Central memory CD8-positive, alpha-beta T cell (primary cell): ENCODE results near the gene GRK4.
"Not testable (repeated sequence)": the region's sequence is repeated elsewhere in the genome, so short reads cannot be mapped to it uniquely, and the experiment has no call there.

Experiments
- ATAC-seq: fragments of 150-1000 bp; cut with Tn5 transposase; replicated peaks from 2 replicates; pipeline ENCODE4 v1.10.0; 2022; ENCODE audit warnings: mild to moderate bottlenecking, moderate FRiP score, moderate number of reproducible peaks; ENCODE audit not compliant: poor library complexity, severe bottlenecking; ENCODE audit errors: extremely low read depth
- DNase-seq, 2 donors: peaks; one replicate each; pipeline ENCODE4 v3.0.0; 2021; ENCODE audit warnings: low spot score in 2 of 2
- H3K27ac Mint-ChIP-seq: one replicate; pipeline ENCODE4 v1.8.0; 2022; ENCODE audit warnings: low read depth, mild to moderate bottlenecking, moderate library complexity, mixed read lengths
- H3K27me3 Mint-ChIP-seq: one replicate; pipeline ENCODE4 v1.8.0; 2022; ENCODE audit warnings: mixed read lengths
- H3K36me3 Mint-ChIP-seq: one replicate; pipeline ENCODE4 v1.8.0; 2022; ENCODE audit warnings: mild to moderate bottlenecking, moderate library complexity, mixed read lengths; ENCODE audit not compliant: insufficient read depth
- H3K4me1 Mint-ChIP-seq: one replicate; pipeline ENCODE4 v1.8.0; 2022; ENCODE audit warnings: mixed read lengths
- H3K4me3 Mint-ChIP-seq: one replicate; pipeline ENCODE4 v1.8.0; 2022; ENCODE audit warnings: mild to moderate bottlenecking, moderate library complexity, mixed read lengths
- H3K9me3 Mint-ChIP-seq: one replicate; pipeline ENCODE4 v1.8.0; 2022; ENCODE audit warnings: mixed read lengths

Gene GRK4

DNA sequence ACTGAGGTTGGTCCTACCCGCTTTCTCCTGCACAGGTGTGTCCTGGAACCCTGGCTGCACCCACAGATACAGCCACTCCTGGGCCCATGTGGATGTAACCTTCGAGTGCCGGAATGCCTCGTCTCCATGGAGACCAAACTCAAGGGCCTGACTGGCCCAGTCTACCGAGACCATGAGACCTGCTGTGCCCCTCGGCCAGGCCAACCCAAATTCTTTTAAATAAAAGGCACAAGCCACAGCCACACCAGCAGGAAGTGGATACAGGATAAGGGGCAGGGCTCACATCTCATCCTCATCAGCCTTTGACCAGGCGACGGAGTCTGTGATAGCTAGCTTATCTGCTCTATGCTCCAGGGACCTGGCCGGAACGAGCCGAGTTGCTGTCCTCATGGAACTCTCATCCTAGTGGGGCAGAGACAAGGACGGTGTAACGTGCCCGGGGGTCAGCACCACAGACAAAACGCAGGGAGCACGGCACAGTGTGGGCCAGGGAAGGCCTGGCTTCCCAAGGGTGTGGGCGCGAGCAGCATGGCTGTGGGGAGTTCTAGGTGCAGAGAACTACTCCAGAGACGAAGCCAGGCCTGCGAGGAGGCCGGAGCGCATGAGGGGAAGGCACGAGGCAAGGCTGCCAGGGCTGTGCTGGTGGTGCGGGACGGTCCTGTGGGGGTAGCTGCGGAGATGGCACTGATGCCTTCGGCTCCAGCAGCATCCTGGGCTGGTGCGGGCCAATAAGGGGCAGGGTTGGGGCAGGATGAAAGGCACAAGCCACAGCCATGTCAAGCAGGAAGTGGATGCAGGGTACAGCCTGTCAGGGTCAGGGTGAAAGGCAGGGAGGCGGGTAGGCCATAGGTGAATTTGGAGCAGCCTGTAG, 22.9 kb upstream of the GRK4 start:
- Mint-ChIP-seq H3K36me3 (peaks cover 55% of the 10 kb centered on the region), H3K4me1 (peaks cover 52% of the 10 kb centered on the region), H3K27ac (peak overlapping the region; percentile 85), H3K4me3 (peak overlapping the region; percentile 18), H3K27me3 (no peaks in the 10 kb centered on the region), H3K9me3 (no peaks in the 10 kb centered on the region)
- DNase-seq (no peak), ATAC-seq (no peak)

DNA sequence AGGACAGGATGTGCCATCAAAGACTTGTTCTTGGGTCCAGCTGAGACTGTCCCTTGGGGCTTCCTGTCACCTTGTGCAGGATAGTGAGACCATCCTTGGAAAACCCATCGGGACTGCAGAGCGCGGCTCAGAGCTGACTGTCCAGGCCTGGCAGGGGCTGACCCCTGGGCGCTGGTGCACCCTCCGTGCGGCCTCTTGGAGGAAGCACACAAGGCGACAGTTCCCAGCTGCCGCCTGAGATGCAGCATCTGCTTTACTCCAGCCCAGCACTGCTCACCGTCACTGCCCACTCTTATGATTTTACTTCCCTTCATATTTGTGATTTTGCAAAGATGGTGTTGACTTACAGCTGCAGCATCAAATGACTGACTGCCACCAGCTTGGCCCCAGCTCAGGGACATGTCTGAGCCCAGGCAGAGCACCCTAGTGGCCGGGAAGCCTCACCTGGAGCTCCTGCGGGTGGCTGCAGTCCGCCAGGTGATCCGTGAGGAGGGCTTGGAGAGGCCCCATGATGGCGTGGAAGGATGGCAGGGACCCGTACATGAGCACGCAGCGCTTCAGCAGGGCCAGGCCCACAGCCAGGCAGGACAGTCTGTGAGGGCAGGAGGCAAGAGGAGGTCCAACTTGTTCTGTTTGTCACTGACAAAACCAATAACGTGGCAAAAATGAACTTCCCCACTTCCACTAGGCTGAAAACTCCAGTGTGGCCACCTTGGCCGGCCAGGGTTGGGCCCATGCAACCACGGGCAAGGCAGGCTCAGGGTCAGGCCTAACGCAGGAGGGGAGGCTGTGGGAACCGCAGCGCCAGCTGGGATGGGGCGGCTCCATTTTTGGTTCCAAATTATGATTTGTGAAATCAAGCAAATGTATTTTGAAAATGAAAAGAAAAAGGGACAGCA, 22.0 kb upstream of the GRK4 start:
- H3K36me3 Mint-ChIP-seq = peaks cover 56% of the 10 kb centered on the region
- H3K4me3 Mint-ChIP-seq = peak overlapping the region; percentile 18
- no peaks in the 10 kb centered on the region for H3K9me3 Mint-ChIP-seq
- peak overlapping the region; percentile 87 for H3K27ac Mint-ChIP-seq
- H3K27me3 Mint-ChIP-seq = no peaks in the 10 kb centered on the region
- no peak for ATAC-seq
- H3K4me1 Mint-ChIP-seq = peaks cover 43% of the 10 kb centered on the region
- no peak for DNase-seq

DNA sequence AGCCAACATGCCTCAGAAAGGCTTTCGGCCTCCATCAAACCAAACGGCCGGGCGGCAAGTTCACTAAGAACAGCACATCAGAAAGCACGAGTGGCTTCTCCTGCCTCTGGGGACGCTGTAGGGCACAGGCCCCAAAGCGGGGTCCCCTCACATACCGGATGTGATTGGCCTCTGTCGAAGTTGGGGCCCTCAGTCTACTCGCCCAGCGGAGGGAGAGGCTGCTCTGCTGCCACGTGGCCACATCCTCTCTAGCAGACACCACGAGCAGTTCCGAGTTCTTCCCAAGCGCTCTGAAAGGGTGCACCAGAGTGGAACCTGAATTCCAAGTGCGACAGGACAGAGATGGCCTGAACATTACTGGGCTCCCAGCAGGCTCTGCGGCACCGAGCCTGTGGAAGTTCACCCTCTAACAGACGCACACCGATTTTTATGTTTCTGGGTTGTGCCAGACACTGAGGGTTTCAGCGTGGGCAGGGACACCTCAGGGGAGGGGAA, 21.3 kb upstream of the GRK4 start:
- peaks cover 58% of the 10 kb centered on the region for H3K36me3 Mint-ChIP-seq
- H3K4me3 Mint-ChIP-seq = peak overlapping the region; percentile 64
- H3K4me1 Mint-ChIP-seq = peaks cover 36% of the 10 kb centered on the region
- no peaks in the 10 kb centered on the region for H3K9me3 Mint-ChIP-seq
- ATAC-seq (peak; percentile 54), DNase-seq (no peak)
- H3K27ac Mint-ChIP-seq = peak overlapping the region; percentile 87
- H3K27me3 Mint-ChIP-seq = no peaks in the 10 kb centered on the region

DNA sequence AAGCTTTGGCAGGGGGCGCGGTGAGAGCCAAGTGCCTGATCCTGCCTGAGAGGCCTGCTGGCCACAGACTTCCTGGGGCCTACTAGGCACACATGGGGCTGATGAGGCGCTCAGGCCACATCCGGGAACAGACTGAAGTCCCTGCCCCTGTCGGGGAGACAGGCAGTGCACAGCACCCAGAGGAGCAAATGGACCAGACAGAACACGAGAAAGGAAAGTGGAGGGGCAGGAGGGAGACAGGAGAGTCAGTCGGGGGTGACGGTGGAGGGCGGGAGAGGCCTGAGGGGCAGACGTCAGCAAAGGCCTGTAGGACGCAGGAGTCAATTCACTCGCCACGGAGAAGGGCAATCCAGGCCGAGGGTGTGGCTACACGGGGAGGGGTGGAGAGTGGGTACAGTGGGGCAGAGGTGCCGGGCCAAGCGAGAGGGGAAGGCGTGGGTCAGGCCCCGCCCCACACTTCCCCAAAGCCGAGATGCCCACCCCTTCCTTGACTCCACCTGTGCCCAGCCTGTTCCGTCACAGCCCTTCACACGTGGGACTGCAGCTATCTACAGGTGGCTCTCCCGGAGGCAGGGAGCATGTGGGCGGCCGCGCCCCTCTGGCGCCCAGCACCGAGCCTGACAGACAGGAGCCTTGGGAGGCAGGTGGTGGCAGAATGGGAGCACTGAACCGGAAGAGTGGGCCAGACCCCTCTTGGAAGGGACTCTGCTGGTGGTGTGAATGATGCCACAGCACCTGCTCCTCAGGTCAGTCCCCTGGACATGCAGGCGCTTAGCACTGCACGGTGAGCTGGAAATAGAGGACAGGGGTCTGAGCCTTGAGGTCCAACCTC, 20.6 kb upstream of the GRK4 start:
- ATAC-seq (peak; percentile 58), DNase-seq (no peak)
- peak overlapping the region; percentile 64 for H3K4me3 Mint-ChIP-seq
- peaks cover 58% of the 10 kb centered on the region for H3K36me3 Mint-ChIP-seq
- peaks cover 31% of the 10 kb centered on the region for H3K4me1 Mint-ChIP-seq
- no peaks in the 10 kb centered on the region for H3K9me3 Mint-ChIP-seq
- H3K27me3 Mint-ChIP-seq = no peaks in the 10 kb centered on the region
- peak overlapping the region; percentile 87 for H3K27ac Mint-ChIP-seq

DNA sequence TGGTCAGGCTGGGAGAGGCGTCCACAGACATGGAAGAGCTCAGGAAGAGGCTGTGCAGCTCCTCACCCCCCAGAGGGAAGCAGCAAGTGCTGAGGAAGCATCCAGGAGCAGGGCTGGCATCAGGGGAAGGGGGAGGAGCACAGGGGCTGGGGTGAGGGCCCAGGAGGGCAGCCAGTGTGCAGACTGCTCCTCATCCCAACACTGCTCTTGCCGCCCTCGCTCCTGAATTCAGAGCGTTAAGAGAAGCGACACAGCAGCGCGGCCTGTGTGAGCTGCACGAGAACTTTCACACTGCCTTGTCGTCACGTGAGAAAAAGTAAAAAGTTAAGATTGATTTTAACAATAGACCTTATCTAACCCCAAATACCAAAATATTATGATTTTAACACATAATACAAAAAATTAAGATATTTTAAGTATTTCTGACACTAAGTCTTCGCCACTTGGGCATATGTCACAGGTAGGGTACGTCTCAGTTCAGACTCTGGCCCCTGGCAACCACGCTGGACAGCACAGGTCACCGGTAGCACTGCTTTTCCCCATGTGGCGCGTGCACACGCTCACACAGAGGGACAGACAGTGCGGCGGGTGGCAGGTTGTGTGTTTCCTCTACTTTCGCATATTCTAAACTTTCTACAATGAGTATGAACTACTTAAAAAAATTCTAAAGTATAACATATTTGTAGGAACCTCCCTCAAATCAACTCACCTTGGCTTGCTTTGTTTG, 19.8 kb upstream of the GRK4 start:
- Mint-ChIP-seq H3K4me3 (peak overlapping the region; percentile 64), H3K27me3 (no peaks in the 10 kb centered on the region), H3K27ac (peak overlapping the region; percentile 87), H3K9me3 (no peaks in the 10 kb centered on the region), H3K36me3 (peaks cover 55% of the 10 kb centered on the region), H3K4me1 (peaks cover 31% of the 10 kb centered on the region)
- ATAC-seq = no peak
- no peak for DNase-seq

DNA sequence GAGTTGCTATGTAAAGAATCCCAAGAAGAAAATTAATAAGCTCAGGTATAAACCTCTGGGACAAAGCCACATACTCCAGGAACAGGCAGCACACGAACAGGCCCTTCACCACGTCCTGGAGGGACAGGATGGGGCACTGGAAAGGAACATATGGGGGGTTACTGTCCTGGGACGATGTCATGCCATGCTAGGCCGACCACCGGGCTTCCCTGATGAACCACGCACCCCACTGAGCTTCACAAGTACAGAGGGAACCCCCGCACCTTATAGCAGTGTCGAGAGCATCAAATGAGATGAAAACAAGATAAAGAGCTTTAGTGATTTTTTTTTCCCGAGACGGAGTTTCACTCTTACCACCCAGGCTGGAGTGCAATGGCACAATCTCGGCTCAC, 19.3 kb upstream of the GRK4 start:
- DNase-seq (no peak), ATAC-seq (no peak)
- H3K4me3 Mint-ChIP-seq = no peak overlapping the region
- peak overlapping the region; percentile 86 for H3K27ac Mint-ChIP-seq
- H3K9me3 Mint-ChIP-seq = no peaks in the 10 kb centered on the region
- no peaks in the 10 kb centered on the region for H3K27me3 Mint-ChIP-seq
- H3K4me1 Mint-ChIP-seq = peaks cover 27% of the 10 kb centered on the region
- peaks cover 54% of the 10 kb centered on the region for H3K36me3 Mint-ChIP-seq

DNA sequence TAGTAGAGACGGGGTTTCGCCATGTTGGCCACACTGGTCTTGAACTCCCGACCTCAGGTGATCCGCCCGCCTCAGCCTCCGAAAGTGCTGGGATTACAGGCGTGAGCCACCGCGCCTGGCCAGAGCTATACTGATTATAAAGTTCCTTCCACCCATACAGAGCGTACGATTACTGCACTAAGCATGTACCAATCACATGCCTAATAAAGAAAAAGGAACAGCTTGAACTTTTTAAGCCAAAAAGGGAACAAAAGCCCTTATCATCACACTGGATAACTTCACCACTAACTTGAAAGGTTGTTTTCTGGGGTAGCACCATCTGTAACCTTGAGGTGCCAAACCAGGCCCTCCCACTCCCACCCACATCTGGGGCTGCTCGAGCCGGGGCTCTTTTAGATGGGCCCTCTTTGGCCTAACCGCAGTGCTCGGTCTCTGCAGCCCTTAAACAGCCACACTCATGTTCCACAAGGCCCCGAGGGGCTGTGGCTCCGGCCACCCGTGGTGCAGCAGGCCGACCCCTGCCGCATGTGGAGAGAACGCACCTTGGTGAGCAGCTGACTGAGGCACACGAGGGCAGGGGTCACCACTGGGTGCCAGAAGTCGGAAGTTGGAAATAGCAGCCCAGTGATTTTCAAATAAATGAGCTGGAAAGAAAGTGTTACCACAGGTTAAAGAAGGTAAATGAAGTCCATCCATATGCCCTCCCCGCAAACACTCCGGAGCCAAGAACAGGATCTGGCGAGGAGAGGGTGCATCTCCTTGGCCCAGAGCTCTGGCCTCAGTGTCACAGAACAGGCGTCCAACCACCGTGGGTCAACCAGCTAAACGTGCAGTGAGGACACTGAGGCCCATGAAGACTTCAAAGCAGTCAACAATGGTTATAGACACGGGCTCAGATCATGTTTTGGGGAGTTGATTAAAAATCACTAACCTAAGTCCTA, 18.5 kb upstream of the GRK4 start:
- no peaks in the 10 kb centered on the region for H3K9me3 Mint-ChIP-seq
- ATAC-seq = no peak
- peak overlapping the region; percentile 86 for H3K27ac Mint-ChIP-seq
- H3K4me1 Mint-ChIP-seq = peaks cover 23% of the 10 kb centered on the region
- DNase-seq = no peak
- no peak overlapping the region for H3K4me3 Mint-ChIP-seq
- H3K36me3 Mint-ChIP-seq = peaks cover 55% of the 10 kb centered on the region
- no peaks in the 10 kb centered on the region for H3K27me3 Mint-ChIP-seq

DNA sequence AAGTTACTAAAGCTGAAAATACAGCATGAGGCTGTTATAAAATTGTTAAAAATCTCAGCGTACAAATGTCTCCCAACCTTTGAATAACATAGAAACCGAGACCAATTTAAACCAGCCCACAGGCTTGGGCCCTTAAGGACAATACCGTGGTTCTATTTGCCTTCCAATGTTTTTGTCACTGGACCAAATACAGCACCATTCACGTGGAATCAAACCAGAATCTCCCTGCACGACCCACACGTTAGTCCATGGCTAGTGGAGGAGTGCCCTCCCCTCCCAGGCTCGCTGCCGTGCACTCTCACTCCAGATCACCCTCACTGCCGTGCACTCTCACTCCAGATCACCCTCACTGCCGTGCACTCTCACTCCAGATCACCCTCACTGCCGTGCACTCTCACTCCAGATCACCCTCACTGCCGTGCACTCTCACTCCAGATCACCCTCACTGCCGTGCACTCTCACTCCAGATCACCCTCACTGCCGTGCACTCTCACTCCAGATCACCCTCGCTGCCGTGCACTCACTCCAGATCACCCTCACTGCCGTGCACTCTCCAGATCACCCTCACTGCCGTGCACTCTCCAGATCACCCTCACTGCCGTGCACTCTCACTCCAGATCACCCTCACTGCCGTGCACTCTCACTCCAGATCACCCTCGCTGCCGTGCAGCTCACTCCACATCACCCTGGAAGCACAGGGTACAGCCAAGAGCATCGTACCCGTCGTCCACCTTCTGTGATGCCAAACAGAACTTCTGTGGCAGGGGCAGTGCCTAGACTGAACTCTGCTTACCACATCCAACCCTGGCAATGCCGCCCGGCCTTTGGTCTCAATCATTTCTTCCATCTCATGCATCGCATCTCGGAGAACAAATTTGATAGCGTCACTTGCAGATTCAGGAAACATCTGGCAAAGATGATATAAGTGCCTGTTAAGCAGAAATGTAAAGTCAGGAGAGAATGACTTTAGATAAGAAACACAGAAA, 17.5 kb upstream of the GRK4 start:
- peaks cover 18% of the 10 kb centered on the region for H3K4me1 Mint-ChIP-seq
- not testable (repeated sequence) for H3K9me3 Mint-ChIP-seq, H3K4me3 Mint-ChIP-seq, H3K27me3 Mint-ChIP-seq, DNase-seq, ATAC-seq
- peak overlapping the region; percentile 76 for H3K27ac Mint-ChIP-seq
- peaks cover 53% of the 10 kb centered on the region for H3K36me3 Mint-ChIP-seq

DNA sequence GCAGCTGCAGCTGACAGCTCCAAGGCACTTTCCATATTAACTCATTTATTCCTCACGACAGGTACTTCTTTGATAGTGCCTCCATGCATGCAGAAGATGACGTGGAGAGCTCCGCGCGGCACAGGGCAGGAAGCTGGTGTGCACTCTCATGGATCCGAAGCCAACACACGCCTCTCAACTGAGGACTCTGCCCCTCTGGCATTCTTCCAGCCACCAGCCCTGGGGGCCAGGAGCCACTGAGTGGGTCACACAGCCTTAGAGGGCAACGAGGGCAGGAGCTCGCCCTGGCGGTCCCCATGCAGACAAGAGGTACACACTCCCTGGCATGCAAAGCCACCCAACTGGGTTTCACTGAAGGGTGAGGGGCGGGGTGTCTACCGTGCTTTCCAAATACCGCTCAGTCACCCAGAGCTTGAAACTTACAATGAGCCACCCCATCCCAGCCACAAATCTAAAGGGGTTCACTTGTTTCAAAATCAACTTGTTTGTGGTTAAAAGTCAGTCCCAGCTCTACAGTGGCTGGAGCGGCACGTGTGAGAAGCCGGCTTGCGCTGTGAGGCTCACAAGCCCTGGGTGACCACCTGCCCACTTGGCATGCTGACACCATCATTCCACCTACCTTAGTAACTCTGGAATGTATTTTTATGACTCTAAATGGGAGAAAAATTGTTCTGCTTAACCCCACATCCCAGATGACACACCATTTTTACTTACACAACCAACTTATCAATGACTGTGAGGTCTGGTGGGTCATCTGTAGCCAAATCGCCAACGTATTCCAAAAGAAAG, 16.4 kb upstream of the GRK4 start:
- ATAC-seq = no peak
- no peak for DNase-seq
- Mint-ChIP-seq H3K36me3 (peaks cover 57% of the 10 kb centered on the region), H3K4me3 (no peak overlapping the region), H3K4me1 (peaks cover 17% of the 10 kb centered on the region), H3K27me3 (no peaks in the 10 kb centered on the region), H3K27ac (peak overlapping the region; percentile 76), H3K9me3 (no peaks in the 10 kb centered on the region)

DNA sequence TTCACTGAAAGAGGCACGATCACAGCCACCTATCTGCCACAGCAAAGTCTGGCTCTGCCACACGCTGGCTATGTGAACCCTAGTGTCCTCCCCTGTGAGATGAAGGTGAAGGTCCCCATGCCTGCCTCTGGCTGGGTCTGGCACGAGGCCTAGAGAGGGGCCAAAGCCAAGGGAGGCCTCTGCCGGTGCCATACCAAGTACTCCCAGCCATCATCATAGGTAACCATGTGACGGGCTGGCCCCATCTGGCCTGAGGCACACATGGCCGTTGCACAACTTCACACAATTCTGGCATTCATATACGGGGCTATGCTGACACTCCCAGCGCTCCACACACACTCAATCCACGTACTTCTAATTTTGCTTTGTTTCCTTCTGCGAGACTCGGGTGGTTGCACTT, 15.4 kb upstream of the GRK4 start:
- ATAC-seq (no peak), DNase-seq (no peak)
- H3K36me3 Mint-ChIP-seq = peaks cover 53% of the 10 kb centered on the region
- H3K9me3 Mint-ChIP-seq = no peaks in the 10 kb centered on the region
- peaks cover 8% of the 10 kb centered on the region for H3K4me1 Mint-ChIP-seq
- H3K4me3 Mint-ChIP-seq = no peak overlapping the region
- H3K27me3 Mint-ChIP-seq = no peaks in the 10 kb centered on the region
- H3K27ac Mint-ChIP-seq = no peak overlapping the region
